ENCODE measurements around the gene PRSS53. TPM values are rescaled to one million over a fixed set of nuclear protein-coding genes. Genes with fewer than 3 reads are reported as not detected.

Gene PRSS53
- total RNA-seq, 1 donor from 2014 or later: 0.48 TPM

DNA sequence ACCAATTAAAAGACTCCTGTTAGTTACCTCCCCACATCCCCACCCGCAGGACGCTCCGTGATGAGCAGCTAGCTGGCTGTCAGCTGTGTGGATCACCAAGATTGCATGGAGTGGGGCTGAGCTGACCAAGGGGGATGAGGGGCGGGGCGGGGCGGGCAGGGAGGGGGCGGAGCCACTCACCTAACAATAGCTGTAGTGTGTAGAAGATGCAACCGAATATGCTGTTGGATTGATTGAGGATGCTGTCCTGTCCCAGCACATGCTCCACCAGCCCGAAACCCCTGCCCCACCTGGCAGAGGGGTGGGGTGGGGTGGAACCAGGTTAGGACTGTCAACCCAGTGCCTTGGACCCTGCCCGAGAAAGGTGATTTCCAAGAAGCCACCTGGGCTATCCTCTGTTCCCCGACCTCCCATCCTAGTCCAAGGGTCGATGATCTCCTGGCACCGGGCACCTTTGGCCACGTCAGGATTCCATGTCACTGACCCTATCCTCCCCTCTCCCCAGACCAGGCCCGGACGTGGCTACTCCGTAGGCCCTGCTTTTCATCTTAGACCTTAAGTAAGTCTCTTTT is 4.5 kb upstream of the PRSS53 start:
- no peak for ATAC-seq

DNA sequence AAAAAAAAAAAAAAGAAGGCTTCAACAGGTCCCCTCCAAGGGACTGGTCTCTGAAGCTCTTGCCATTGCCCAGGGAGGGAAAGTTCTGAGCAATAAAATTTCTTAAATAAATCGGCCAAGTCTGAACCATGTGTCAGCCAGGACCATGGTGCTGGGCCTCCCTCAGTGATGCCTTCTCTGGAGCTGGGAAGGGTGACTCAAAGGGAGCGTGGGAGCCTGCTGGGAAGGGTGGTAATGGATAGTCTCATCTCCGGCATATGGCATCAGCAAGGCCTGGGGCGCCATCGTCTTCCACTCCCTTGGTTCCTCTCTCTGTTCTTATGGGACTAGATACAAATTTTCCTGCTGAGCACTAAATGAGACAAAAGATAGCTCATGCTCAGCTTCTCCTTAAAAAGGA is 3.6 kb upstream of the PRSS53 start:
- no peak for ATAC-seq

DNA sequence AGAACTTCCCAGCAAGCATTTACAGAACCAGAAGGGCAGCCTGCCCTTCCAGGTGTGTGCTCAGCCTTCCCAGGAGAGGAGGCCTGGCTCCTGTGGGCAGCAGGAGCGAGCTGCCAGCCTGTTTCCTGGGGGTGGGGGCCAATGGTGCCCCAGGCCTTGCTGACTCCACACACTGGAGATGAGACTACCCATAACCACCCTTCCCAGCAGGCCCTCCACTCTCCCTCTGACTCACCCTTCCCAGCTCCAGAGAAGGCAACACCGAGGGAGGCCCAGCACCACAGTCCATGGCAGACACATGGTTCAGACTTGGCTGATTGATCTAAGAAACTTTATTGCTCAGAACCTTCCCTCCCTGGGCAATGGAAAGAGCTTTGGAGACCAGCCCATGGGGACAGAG is 1.8 kb upstream of the PRSS53 start:
- no peak for ATAC-seq

DNA sequence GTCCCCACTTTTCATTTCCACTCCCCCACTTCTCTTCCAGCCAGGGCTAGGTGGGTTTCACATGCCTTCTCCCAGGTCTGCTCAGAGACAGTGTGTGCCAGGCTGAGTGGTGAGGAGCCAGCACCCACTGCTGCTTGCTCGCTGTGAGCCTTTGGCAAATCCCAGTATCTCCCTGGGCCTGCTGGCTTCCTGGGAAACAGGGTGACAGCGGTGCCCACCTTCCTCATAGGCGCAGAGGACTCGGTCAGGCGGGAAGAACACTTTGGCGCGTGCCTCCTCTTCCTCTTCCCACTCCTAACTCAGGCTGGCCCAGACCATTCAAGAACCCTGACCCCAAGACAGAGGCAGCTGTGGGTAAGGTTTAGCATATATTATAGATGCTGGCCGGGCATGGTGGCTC is 456 bp upstream of the PRSS53 start:
- no peak for ATAC-seq

DNA sequence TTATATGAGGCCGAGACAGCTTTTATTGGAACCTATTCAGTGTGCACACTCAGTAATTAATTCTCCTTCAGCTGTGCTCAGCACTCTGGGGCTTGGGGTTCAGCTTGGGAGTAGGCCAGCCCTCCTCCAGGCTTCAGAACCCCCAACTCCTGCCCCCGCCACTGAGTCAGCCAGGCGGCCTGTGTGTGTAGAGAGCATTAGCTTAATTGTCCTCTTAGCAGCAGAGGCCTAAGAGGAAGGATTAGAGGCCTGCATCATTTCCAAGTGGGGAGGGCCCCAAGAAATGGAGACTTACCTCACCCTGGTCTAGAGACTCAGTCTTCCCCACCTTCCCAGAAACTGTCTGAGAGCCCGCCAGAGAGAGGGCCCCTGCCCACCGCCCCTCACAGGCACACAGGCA is 772 bp downstream of the PRSS53 start:
- no peak for ATAC-seq

DNA sequence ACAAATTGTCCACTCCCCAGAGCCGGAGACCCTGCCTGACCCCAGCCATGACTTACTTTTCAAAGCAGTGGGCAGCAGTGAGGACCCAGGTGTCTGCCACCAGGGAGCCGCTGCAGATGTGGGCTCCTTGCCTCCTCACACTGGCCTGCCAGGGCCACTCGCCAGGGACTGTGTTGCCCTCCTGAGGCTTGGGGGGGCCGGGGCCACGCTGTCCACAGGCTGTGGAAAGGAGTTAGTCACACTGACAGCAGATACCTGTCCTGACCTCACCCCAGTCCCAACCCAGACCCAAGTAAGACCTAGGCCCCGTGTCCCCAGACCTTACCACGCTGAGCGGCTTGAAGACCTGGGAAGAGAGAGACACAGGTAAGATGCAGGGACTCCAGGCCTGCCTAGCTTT is 1.3 kb downstream of the PRSS53 start:
- no peak for ATAC-seq

GRCh38 chr16:31086629-31086906 is 2.2 kb downstream of the PRSS53 start:
- no peak for ATAC-seq

DNA sequence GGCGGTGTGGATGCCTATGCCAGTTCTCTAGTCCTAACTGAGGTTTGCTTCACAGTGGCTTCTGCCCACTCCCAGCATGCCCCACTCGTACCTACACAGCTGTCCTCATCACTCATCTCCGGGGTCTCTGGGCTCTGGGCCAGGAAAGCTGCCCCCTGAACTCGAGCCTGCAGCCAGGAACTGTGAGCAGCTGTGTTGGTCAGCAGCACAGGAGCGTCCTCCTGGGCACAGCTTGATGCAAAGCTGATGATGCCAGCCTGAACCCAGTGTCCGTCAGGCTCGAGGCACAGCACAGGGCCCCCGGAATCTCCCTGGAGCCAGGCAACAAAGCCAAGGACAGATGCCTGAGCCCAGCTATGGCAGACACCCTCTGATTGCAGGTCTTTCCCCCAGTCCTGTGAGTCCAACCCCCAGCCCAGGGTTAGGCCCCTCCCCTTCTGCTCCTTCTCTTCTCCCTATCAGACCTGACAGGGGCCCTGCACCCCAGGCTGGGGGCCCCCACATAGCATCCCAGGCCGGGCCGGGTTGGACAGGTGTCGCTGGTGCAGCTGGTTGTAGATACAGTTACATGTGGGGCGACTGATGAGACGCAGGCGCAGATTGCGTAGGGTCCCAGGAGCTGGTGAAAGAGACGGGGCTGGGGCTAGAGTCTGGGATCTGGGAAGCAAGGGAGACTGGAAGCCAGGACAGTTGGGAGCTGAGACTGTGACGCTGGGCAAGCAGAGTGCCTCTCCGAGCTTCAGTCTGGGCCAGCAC is 2.7 kb downstream of the PRSS53 start:
- ATAC-seq: no peak

GRCh38 chr16:31085411-31085810 is 3.3 kb downstream of the PRSS53 start:
- ATAC-seq: no peak

DNA sequence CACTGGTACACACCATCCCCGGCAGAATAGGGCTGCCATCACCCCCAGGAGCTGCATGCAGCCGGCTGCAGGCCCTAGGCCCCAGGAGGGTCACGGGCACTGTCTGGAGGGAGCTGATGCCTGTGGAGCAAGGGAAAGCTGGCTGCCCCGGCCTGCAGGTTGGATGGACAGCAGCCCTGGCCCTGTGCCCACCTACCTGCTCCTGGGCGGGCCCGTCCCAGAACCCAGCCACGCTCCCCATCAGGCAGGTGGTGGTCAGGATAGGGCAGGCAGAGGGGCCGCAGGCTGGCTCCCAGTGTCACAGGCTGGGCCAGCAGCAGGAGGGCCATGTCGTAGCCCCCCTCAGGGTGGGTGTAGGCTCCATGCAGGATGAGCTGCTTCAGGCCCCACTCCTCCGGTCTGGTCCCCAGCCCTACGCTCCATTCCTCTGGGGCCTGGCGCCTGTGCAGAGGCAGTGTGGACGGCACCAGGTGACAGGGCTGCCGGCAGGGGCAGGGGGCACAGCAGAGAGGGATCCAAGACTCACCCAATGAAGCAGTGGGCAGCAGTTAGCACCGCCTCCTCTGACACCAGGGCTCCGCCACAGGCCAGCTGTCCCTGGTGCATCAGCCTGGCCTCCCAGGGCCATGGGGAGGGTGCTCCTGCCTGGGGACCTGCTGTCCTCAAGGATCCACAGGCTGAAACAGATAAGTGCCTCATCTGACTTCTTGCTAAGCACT is 4.0 kb downstream of the PRSS53 start:
- no peak for ATAC-seq

DNA sequence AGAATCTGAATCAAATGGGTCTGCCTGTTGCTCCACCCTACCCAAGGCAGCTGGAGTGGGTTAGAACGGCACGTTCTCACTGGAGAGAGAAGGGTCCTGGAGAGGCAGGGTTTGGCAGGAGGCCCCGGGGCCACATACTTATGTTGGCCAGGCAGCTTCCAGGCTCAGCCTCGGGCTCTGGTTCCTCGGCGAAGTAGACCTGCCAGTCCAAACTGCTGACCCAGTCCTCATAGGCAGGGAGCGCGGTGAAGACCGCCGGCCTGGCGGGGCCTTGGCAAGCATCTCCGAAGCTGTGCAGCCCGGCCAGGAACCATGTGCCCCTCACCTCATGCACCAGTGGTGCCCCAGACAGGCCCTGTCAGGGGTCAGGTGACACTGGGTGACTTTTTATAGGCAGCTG is 4.8 kb downstream of the PRSS53 start:
- no peak for ATAC-seq

GRCh38 chr16:31083556-31083955 is 5.2 kb downstream of the PRSS53 start:
- ATAC-seq: no peak

- no peak for ATAC-seq
Measured at GRCh38 chr16:31083081-31083480, 5.7 kb downstream of the PRSS53 start.

GRCh38 chr16:31082368-31083045 is 6.2 kb downstream of the PRSS53 start:
- ATAC-seq: peak; percentile 17

- ATAC-seq: no peak
Measured at GRCh38 chr16:31081428-31082351, 7.1 kb downstream of the PRSS53 start.

DNA sequence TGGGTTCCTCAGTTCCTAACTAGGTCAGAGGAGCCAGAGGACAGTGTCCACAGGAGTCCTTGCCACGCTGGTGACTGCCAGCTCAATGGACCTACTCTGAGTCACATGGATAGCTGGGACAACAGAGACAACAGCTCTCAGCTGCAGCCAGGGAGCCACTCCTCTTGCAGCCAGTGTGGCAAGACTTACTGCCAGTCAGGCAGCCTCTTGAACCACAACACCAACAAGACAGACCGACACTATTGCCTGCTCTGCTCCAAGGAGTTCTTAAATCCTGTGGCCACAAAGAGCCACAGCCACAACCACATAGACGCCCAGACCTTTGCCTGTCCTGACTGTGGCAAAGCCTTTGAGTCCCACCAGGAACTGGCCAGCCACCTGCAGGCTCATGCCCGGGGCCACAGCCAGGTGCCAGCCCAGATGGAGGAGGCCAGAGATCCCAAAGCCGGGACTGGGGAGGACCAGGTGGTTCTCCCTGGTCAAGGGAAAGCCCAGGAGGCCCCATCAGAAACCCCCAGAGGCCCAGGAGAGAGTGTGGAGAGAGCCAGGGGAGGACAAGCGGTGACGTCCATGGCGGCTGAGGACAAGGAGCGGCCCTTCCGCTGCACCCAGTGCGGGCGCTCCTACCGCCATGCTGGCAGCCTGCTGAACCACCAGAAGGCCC is 7.9 kb downstream of the PRSS53 start:
- no peak for ATAC-seq

DNA sequence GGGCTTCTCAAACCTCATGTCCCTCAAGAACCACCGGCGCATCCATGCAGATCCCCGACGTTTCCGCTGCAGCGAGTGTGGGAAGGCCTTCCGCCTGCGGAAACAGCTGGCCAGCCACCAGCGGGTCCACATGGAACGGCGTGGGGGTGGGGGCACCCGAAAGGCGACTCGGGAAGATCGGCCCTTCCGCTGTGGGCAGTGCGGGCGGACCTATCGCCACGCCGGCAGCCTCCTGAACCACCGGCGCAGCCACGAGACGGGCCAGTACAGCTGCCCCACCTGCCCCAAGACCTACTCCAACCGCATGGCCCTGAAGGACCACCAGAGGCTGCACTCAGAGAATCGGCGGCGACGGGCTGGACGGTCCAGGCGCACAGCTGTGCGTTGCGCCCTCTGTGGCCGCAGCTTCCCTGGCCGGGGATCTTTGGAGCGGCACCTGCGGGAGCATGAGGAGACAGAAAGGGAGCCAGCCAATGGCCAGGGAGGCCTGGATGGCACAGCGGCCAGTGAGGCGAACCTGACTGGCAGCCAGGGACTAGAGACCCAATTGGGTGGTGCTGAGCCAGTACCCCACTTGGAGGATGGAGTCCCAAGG is 8.6 kb downstream of the PRSS53 start:
- no peak for ATAC-seq

DNA sequence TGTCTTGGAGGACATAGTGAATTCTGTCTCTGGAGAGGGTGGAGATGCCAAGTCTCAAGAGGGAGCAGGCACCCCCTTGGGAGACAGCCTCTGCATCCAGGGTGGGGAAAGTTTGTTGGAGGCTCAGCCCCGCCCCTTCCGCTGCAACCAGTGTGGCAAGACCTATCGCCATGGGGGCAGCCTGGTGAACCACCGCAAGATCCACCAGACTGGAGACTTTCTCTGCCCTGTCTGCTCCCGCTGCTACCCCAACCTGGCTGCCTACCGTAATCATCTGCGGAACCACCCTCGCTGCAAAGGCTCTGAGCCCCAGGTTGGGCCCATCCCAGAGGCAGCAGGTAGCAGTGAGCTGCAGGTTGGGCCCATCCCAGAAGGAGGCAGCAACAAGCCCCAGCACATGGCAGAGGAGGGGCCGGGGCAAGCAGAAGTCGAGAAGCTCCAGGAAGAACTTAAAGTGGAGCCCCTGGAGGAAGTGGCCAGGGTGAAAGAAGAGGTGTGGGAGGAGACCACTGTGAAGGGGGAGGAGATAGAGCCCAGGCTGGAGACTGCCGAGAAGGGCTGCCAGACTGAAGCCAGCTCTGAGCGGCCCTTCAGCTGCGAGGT is 9.3 kb downstream of the PRSS53 start:
- ATAC-seq: no peak

- no peak for ATAC-seq
Measured at GRCh38 chr16:31078597-31079341, 10.0 kb downstream of the PRSS53 start.
